ENCODE results near the gene PDE3A.

PDE3A gene

DNA sequence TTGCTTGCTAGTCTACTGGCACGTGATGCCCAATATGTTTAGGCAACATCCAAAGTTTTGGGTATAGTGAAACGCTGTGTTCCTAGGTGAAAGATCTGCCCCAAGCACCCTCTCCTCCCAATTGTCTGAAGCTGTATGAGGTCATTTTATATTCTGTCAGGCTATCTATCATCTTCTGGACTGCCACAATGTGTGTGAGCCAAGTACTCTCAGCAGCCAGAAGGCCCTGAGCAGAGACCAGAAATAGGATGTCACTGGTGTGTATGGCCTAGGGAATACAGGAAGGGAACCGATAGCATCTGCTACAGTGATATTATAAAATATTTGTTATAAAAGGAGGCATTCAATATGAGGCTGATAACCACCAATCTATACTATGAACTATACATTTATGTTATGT, 7.9 kb upstream of the PDE3A start:
- Histone ChIP-seq H3K27me3 (replicated peaks; ENCODE audit: insufficient read depth, low read length) (no peaks in the 10 kb centered on the region), H3F3A (ENCODE audit: insufficient read depth, low read length) (no peaks in the 10 kb centered on the region), H3K9me2 (replicated peaks; ENCODE audit: insufficient read depth, low read length) (no peaks in the 10 kb centered on the region), H3K36me3 (replicated peaks; ENCODE audit: insufficient read depth, low read length) (no peaks in the 10 kb centered on the region), H2AFZ (ENCODE audit: low read length) (no peak overlapping the region), H3K9ac (ENCODE audit: low read length) (no peak overlapping the region), H3K4me2 (ENCODE audit: low read depth, low read length) (no peak overlapping the region), H3K79me2 (ENCODE audit: low read length) (no peaks in the 10 kb centered on the region), H3K4me3 (ENCODE audit: low read length) (no peak overlapping the region), H4K20me1 (ENCODE audit: insufficient read depth, low read length) (no peaks in the 10 kb centered on the region), H3K27ac (ENCODE audit: low read length) (no peak overlapping the region), H3K9me3 (replicated peaks; ENCODE audit: insufficient read depth, low read length) (no peaks in the 10 kb centered on the region), H3K4me1 (ENCODE audit: low read length) (no peaks in the 10 kb centered on the region)
- no peak for TF ChIP-seq EZH2 (optimal IDR thresholded peaks at IDR 0.05; ENCODE audit: low read depth, low read length)
- no peak for TF ChIP-seq EZH2phosphoT487 (IDR thresholded peaks at IDR 0.05; ENCODE audit: low read length)
- TF ChIP-seq, protein P1, sequence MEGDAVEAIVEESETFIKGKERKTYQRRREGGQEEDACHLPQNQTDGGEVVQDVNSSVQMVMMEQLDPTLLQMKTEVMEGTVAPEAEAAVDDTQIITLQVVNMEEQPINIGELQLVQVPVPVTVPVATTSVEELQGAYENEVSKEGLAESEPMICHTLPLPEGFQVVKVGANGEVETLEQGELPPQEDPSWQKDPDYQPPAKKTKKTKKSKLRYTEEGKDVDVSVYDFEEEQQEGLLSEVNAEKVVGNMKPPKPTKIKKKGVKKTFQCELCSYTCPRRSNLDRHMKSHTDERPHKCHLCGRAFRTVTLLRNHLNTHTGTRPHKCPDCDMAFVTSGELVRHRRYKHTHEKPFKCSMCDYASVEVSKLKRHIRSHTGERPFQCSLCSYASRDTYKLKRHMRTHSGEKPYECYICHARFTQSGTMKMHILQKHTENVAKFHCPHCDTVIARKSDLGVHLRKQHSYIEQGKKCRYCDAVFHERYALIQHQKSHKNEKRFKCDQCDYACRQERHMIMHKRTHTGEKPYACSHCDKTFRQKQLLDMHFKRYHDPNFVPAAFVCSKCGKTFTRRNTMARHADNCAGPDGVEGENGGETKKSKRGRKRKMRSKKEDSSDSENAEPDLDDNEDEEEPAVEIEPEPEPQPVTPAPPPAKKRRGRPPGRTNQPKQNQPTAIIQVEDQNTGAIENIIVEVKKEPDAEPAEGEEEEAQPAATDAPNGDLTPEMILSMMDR (IDR thresholded peaks at IDR 0.05; ENCODE audit: low read length), result no peak
- no peak for DNase-seq

DNA sequence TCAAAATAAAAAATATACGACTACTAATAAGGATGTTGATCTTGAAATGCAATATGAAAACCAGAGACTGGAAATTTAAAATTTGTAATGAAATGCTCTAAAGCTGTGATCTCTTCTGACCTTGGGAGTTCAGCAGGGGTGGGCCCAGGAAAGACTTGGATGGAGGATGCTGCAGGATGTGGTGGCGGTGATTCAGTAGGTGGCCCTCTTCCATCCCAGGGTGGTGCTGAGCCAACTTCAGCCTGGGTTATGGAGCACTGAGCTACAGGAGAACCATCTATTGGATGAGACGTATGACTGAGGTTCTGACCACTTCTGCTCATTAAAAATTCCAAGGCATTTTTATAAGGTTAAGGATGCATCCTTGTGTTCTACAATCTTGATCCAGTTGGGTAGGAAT, 6.9 kb upstream of the PDE3A start:
- no peaks in the 10 kb centered on the region for H4K20me1 ChIP-seq (ENCODE audit: insufficient read depth, low read length)
- H3F3A ChIP-seq (ENCODE audit: insufficient read depth, low read length), result no peaks in the 10 kb centered on the region
- no peak overlapping the region for H2AFZ ChIP-seq (ENCODE audit: low read length)
- DNase-seq, result no peak
- no peak overlapping the region for H3K27ac ChIP-seq (ENCODE audit: low read length)
- no peaks in the 10 kb centered on the region for H3K9me3 ChIP-seq (replicated peaks; ENCODE audit: insufficient read depth, low read length)
- H3K4me1 ChIP-seq (ENCODE audit: low read length), result no peaks in the 10 kb centered on the region
- no peak for TF ChIP-seq EZH2 (optimal IDR thresholded peaks at IDR 0.05; ENCODE audit: low read depth, low read length)
- no peak overlapping the region for H3K4me2 ChIP-seq (ENCODE audit: low read depth, low read length)
- no peak overlapping the region for H3K9ac ChIP-seq (ENCODE audit: low read length)
- H3K9me2 ChIP-seq (replicated peaks; ENCODE audit: insufficient read depth, low read length), result no peaks in the 10 kb centered on the region
- H3K4me3 ChIP-seq (ENCODE audit: low read length), result no peak overlapping the region
- no peaks in the 10 kb centered on the region for H3K27me3 ChIP-seq (replicated peaks; ENCODE audit: insufficient read depth, low read length)
- no peaks in the 10 kb centered on the region for H3K79me2 ChIP-seq (ENCODE audit: low read length)
- no peaks in the 10 kb centered on the region for H3K36me3 ChIP-seq (replicated peaks; ENCODE audit: insufficient read depth, low read length)

DNA sequence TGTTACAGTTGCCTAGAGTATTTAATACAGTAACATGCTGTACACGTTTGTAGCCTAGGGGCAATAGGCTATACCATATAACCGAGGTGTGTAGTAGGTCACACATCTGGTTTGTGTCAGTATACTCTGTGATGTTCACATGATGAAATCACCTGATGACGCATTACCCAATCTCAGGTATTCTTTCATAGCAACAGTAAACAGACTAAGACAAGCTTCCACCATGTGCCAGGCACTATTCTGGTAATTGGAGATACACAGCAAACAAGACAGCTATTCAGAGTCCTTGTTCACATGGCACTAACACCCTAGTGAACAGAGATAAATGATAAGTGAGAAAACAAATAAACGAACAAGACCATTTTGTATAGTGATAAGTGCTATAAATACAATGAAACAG, 3.8 kb upstream of the PDE3A start:
- Histone ChIP-seq H3K27me3 (replicated peaks; ENCODE audit: insufficient read depth, low read length) (no peaks in the 10 kb centered on the region), H3K79me2 (ENCODE audit: low read length) (no peaks in the 10 kb centered on the region), H3F3A (ENCODE audit: insufficient read depth, low read length) (no peaks in the 10 kb centered on the region), H3K9ac (ENCODE audit: low read length) (no peak overlapping the region), H3K9me2 (replicated peaks; ENCODE audit: insufficient read depth, low read length) (no peaks in the 10 kb centered on the region), H4K20me1 (ENCODE audit: insufficient read depth, low read length) (no peaks in the 10 kb centered on the region), H3K36me3 (replicated peaks; ENCODE audit: insufficient read depth, low read length) (no peaks in the 10 kb centered on the region), H3K9me3 (replicated peaks; ENCODE audit: insufficient read depth, low read length) (no peaks in the 10 kb centered on the region), H3K27ac (ENCODE audit: low read length) (no peak overlapping the region), H3K4me2 (ENCODE audit: low read depth, low read length) (no peak overlapping the region), H3K4me3 (ENCODE audit: low read length) (no peak overlapping the region), H3K4me1 (ENCODE audit: low read length) (no peaks in the 10 kb centered on the region), H2AFZ (ENCODE audit: low read length) (no peak overlapping the region)
- TF ChIP-seq EZH2 (optimal IDR thresholded peaks at IDR 0.05; ENCODE audit: low read depth, low read length) (no peak), EZH2phosphoT487 (IDR thresholded peaks at IDR 0.05; ENCODE audit: low read length) (no peak)
- TF ChIP-seq, protein P1 (IDR thresholded peaks at IDR 0.05; ENCODE audit: low read length), result no peak
- no peak for DNase-seq

DNA sequence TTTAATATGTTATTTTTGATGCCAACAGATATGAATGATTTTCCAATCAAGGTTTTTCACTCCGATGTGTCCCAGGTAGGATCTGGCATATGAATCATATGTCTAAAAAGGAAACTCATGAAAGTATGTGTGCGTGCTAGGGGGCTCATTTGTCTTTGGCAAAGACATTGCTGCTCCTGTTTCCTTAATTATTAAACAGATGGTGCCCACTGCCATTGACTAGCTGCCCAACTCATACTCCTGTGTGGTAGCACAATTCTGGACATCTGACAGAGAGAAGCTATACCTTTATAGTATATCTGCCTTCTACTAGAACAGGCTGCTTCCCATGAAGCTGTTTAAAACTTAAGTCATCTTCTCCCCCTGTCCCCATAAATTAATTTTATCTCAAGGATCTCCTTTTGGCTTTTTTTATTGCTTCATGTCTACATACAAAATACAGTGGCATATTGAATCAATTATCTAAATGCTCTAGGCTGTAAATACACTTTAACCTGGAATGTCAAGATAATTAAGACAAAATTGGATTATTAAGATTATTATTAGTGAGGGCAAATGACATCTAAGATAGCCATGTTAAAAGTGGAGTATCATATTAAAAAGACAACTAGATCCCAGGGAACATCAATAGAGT, 1.4 kb upstream of the PDE3A start:
- Histone ChIP-seq H3K9me2 (replicated peaks; ENCODE audit: insufficient read depth, low read length) (no peaks in the 10 kb centered on the region), H3F3A (ENCODE audit: insufficient read depth, low read length) (no peaks in the 10 kb centered on the region), H3K79me2 (ENCODE audit: low read length) (no peaks in the 10 kb centered on the region), H3K4me1 (ENCODE audit: low read length) (no peaks in the 10 kb centered on the region), H3K4me2 (ENCODE audit: low read depth, low read length) (no peak overlapping the region), H3K27ac (ENCODE audit: low read length) (no peak overlapping the region), H2AFZ (ENCODE audit: low read length) (no peak overlapping the region), H3K9me3 (replicated peaks; ENCODE audit: insufficient read depth, low read length) (no peaks in the 10 kb centered on the region), H3K27me3 (replicated peaks; ENCODE audit: insufficient read depth, low read length) (no peaks in the 10 kb centered on the region), H3K4me3 (ENCODE audit: low read length) (no peak overlapping the region), H3K9ac (ENCODE audit: low read length) (no peak overlapping the region), H4K20me1 (ENCODE audit: insufficient read depth, low read length) (no peaks in the 10 kb centered on the region), H3K36me3 (replicated peaks; ENCODE audit: insufficient read depth, low read length) (no peaks in the 10 kb centered on the region)
- no peak for DNase-seq
- TF ChIP-seq EZH2 (optimal IDR thresholded peaks at IDR 0.05; ENCODE audit: low read depth, low read length) (no peak), EZH2phosphoT487 (IDR thresholded peaks at IDR 0.05; ENCODE audit: low read length) (no peak)
- TF ChIP-seq, protein P1 (IDR thresholded peaks at IDR 0.05; ENCODE audit: low read length), result no peak
